GM19099 (cell line): ENCODE results near the gene MMRN1.

Experiments used
- POLR2A ChIP-seq: IDR thresholded peaks from 3 replicates; pipeline ENCODE4 v1.6.1; 2011; ENCODE audit warnings: low read depth; ENCODE audit not compliant: insufficient read length; ENCODE audit errors: extremely low read depth

The MMRN1 gene

DNA sequence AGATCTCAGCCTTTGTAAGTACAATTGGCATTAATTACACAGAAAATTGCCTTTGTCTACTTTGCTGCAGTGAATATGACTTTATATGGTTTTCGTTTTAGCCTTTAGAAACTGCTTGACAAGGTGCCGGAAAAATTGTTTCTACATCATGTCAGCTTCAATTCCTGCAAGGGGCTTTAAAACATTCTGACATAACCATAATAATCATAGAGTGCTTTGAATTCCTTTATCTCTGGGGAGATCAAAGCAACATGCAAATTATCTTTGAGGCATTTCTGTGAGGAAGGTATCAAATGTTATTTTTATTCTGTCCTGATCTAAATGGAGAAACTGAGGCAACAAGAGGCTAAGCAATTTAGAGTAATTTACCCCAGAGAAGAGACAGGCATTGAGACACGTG, 57.8 kb downstream of the MMRN1 start:
- TF ChIP-seq POLR2A = no peak

DNA sequence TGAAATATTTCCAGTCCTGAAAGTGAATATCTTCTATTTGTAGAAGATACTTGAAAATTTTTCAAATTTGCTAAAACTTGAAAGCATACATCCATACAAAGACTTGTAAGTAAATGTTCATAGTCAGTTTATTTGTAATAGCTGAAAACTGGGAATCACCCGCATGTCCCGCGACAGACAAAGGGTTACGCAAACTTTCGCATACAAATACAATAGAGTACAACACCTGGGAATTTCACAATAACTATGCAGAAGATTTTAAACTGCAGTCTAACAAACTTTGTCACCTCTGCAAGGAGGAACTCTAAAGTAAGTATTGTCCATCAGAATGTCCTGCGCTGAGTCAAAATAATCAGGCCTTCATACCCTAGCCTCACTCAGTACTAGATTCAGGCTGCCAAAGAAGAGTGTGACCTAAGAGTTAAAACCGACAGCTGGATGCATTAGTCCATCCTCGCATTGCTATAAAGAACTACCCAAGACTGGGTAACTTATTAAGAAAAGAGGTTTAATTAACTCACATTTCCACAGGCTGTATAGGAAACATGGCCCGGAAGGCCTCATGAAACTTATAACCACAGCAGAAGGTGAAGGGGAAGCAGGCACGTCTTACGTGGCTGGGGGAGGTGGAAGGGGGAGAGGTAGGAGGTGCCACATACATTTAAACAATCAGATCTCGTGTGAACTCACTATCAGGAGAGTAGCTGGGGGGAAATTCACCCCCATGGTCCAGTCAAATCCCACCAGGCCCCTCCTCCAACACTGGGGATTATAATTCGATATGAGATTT, 60.4 kb downstream of the MMRN1 start:
- no peak for TF ChIP-seq POLR2A

DNA sequence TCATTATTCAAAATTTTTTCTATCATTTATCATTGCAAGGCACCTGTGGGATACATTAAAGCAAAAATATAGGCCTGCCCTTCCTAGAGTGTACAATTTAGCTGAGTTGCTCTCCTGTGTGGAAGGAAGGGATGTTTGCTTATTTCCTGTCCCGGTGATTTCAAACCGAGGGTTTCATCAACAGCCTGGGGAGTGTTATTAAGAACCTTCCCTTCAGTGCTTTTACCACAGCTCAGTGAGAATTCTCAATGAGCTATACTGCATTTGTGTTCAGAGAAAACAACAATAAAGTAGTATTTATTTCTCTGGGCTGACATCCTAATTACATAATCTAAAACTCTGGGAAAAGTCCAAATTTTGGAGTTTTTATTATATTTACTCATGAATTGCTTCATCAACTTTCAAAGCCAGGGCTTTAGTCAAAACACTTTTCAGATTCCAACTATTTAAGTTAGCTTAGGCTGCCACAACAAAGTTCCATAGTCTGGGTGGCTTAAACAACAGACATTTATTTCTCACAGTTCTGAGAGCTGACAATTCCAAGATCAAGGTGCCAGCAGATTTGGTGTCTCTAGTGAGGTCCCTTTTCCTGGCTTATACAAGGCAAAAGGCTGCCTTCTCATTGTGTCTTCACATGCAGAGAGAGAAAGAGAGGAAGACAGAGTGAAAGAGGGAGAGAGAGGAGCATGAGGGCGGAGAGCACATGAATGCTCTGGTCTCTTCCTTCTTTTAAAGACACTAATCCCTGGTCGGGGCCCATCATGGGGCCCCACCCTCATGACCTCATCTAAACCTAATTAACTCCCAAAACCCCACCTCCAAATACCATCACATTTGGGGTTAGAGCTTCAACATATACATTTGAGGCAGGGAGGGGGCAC, 62.6 kb downstream of the MMRN1 start:
- no peak for TF ChIP-seq POLR2A

DNA sequence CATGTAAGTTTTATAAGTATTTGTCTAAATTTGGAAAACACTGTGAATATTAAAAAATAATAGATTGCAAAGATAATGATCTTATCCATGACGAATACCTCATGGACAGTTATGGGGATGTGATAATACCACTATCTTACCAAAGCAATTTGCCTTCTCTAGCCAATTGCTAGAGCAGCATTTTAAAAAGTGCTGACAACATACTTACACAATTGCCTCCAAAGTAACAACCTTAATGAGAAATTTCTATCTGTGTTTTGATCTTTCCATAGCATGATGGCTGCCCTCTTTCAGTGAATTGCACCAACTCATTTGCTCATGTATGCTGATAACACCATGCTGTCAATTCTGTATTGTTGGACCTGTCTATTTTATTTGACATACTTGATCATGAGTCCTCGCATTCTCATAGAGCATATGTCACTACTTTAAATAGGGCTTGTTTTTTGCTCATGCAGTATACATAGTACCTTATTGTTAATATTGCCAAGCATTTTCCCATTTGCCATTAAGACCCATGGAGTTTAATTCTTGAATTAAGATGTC, 87.2 kb downstream of the MMRN1 start:
- no peak for TF ChIP-seq POLR2A

DNA sequence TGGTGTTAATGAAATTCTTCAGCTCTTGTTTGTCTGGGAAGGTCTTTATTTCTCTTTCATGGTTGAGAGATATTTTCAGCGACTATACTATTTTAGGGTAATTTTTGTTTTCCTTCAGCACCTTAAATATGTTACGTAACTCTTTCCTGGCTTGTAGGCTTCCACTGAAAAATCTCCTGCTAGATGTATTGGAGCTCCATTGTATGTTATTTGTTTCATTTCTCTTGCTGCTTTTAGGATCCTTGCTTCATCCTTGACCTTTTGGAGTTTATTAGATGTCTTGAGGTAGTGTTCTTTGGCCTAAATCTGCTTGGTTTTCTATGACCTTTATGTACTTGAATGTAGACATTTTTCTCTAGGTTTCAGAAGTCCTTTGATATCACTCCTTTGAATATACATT, 93.6 kb downstream of the MMRN1 start:
- no peak for TF ChIP-seq POLR2A

DNA sequence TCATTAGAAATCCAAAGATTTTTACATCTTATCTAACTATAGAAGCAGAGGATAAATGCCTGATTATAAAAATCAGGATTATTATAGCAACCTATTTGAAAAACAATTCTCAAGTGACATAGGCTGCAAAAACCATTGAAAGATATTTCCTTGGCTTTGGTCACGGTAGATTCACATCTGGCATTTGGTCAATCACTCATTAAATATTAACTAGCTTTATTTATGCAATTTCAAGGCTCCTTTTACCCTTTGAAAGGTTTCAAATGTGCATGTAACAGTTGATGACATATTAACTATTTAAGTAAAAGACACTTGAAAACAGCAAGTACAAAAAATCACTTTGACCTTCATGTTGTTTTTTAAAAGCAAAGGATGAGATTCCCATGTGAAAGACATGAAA, 98.1 kb downstream of the MMRN1 start:
- TF ChIP-seq POLR2A = no peak

DNA sequence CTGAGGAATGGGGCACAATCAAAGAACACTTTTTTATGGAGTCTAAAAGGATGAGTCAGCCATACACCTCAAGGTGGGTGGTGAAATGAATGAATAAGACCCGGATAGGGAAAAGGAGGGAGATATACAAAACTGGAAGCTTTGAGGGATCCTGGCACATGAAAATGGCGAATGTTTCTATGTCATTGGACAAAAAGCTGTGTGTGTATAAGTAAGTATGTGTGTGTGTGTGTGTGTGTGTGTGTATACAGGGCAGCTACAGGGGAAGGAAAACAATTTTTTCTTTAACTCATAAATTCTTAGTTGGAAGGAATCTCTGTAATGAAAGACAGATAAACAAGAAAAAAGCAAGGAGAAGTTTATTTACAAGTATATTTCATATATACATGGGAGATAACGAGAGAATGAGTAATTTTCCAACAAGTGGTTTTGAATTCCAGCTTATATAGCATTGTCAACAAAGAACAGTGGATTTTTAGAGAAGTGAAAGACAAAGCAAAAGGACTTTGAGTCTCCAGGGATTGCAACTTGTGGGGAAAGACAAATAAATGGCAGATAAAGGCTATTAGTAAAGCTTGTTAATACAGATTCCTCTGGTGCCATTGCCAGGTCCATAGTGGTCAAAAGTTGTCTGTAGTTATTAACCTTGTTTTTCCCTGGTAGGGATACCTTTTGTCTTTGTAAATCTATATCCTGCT, 99.7 kb downstream of the MMRN1 start:
- TF ChIP-seq POLR2A = no peak

DNA sequence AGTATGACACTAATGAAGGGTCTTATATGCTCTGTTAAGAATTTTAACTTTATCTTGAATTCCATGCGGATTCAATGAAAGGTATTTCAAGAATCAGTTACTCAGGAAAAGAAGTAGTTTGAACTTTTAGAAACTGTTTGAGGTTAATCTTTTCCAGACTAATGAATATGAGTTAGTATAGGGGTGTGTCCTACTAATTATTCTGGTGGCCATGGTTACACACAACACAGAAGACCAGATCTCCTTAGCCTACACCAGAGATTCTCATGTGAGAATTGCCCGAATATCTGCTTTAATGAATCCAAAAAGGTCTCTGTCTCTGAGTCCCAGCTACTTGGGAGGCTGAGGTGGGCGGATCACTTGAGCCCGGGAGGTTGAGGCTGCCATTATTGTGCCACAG, 100.4 kb downstream of the MMRN1 start:
- TF ChIP-seq POLR2A = no peak

DNA sequence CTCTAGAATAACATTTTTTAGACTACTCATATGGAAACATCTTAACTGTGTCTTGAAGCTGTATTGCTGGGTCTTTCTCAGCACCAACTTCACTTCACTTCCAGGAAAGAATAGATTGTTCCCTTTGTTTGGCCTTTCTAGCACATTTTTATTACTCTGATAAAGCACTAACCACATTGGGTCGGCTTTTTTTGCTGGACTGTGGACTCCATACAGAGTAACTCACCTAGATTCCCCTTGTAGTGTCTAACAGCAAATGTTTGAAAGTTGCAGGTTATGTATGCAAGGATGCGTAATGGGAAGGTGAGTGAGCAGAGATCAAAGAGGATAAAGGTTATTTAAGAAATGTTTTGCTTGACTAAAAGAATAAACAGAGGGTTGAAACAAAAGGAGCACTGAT, 101.2 kb downstream of the MMRN1 start:
- no peak for TF ChIP-seq POLR2A

DNA sequence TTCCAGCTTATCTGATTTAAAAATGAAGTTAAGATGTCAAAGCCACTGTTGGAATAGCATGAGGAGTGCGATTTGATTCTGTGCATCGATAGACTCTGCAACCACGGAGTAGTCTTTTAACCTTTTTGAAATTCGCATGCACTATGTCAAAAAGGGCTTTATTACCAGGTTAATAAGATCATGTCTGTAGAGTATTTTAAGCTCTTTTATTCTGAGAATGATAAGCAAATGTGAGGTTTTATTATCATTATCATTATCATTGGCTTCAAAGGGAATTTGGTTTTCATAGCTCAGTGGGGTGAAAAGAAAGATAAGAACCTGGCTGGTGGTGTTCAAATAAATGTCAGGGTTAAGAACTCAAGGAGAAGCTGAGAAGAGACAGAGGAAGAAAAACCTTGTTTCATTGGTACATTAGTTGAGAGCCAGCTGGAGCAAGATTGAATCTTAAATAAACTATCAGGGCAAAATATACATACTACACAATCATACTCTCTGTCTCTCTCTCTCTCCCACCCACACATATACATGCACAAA, 102.6 kb downstream of the MMRN1 start:
- TF ChIP-seq POLR2A = no peak

DNA sequence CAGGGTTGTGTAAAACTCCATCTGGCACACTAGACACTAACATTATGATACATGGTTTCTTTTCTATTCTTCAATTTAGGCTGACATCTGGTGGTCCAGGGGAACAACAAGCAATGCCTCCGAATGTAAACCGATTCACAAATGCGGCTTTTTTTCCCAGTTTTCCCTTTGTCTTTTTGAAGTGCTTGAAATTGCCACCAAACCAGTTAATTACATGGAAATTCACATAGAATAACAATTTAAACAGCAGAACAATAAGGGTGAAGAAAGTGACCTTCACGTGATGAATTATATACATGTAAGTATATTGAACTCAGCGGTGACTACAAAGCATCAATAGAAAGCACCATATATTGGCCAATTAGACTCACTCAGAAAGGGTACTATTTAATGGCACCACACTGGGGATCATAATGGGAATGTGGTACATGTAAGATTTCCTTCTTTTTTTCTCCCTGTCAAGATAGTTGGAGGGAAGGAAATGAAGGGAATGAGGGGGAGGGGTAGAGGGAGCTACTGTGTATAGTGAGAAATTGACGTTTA, 103.9 kb downstream of the MMRN1 start:
- TF ChIP-seq POLR2A = no peak

DNA sequence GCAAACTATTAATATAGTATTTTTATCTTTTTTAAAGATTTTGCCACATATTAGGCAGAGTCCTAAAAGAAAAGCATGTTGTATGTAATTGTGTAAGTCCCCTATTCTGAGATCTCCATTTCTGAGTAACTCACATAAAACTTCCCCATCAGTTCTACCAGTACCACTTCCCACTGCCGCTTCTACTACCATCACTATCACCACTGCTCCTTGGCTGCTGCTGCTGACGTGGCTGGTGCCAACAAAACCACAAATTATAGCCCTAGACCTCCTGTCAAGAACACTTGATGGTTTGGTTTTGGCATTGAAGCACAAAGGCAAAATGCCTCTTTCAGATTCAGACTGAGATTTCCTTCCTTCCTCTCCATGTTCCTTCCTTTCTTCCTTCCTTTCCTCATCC, 106.4 kb downstream of the MMRN1 start:
- no peak for TF ChIP-seq POLR2A

DNA sequence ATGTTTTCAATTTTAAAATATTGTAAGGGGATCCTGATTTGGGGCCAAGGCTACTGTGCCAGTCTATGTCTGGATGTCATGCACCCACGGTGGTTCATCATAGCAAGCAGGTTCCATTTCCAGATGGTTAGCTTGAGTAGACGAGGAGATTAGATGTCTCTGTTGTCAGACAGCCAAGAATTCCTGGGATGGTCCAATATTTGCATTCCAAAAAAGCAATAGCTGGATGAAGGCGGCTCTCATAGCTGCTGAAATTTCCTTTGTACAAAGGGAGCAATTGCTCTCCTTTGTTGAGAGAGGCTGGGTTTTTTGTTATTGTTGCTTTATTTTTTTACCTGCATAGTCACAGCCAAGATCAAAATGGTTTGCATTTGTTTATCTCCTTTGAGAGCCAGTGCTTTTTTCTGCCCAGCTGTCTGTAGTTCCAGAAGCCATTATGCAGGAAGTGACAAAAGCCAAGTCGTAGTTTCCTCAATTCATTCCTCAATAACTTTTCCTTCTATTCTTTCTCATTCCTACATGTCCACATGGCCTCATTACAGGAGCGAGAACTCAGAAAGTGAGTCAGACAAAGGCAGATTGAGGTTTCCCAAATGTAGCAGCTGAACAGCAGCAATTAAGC, 107.9 kb downstream of the MMRN1 start:
- TF ChIP-seq POLR2A = no peak
